Activated CD8-positive, alpha-beta memory T cell treated with anti-CD3 and anti-CD28 coated beads, Interleukin-2, amount 50 U/mL, for 1 hour (primary cell): ENCODE data around the gene GPX1.

ENCODE experiments used
- DNase-seq: peaks from one replicate; pipeline ENCODE4 v3.0.0-alpha.2; 2020; ENCODE audit errors: extremely low read depth

The GPX1 gene

GRCh38 chr3:49313896-49314688, 44.1 kb downstream of the GPX1 start:
- no peak for DNase-seq

DNA sequence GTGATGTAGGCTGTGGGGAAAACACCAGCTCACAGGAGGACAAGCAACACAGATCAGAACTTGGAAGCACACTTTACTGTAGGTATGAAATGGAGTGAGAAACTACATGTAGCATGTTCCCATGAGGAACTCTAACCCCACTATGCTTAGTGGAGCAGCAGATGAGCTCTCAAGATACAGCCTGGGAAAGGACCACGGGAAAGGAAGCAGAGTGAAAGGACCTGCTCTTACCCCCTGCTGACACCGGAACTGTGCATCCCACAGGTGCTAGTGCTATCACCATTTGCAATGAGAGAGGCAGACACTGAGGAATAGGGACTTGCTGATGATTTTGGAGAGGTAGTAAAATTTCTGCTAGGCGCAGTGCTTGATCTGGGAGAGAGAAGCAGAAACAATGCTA, 46.9 kb downstream of the GPX1 start:
- DNase-seq, result no peak

GRCh38 chr3:49310677-49311076, 47.5 kb downstream of the GPX1 start:
- DNase-seq, result no peak
